K562 (cell line): ENCODE results near the gene CSNK1G2. TPM values are rescaled to one million over a fixed set of nuclear protein-coding genes. Genes with fewer than 3 reads are reported as not detected.

Experiments used
- HDAC2 ChIP-seq: fragments of 450-650 bp; IDR thresholded peaks from 2 replicates; pipeline ENCODE4 v1.6.1; 2016; ENCODE audit warnings: mild to moderate bottlenecking
- NFRKB ChIP-seq: fragments of 450-650 bp; IDR thresholded peaks from 2 replicates; pipeline ENCODE4 v1.6.1; 2016; ENCODE audit warnings: low read depth
- NR2C1 ChIP-seq, 2 experiments: fragments of 450-650 bp; IDR thresholded peaks; 2 replicates each; pipeline ENCODE4 v1.6.1; 2017; ENCODE audit warnings: mild to moderate bottlenecking in 2 of 2, antibody characterized with exemption in 1 of 2, inconsistent platforms in 1 of 2, missing compliant biosample characterization in 1 of 2, missing genetic modification characterization in 1 of 2
- PHB2 ChIP-seq: fragments of 450-650 bp; IDR thresholded peaks from 2 replicates; pipeline ENCODE4 v1.6.1; 2017; ENCODE audit warnings: low read depth
- SIN3A ChIP-seq, 2 experiments: fragments of 150-350 bp in 1 of 2; IDR thresholded peaks; 2 replicates each; pipeline ENCODE4 v1.6.1; 2011 to 2016; ENCODE audit warnings: borderline replicate concordance in 2 of 2, low read depth in 2 of 2, low read length in 2 of 2, mild to moderate bottlenecking in 2 of 2, moderate library complexity in 2 of 2; ENCODE audit not compliant: control insufficient read depth in 1 of 2
- TEAD4 ChIP-seq, 2 experiments: sonication (generic) in 1 of 2; formaldehyde crosslinking in 1 of 2; IDR thresholded peaks; 2 replicates each; pipeline versions ENCODE4 v1.6.1 to v1.8.0; 2012 to 2022; ENCODE audit warnings: borderline replicate concordance in 1 of 2, inconsistent platforms in 1 of 2, low read length in 1 of 2, mild to moderate bottlenecking in 1 of 2, missing genetic modification reagents in 1 of 2
- TRIM25 ChIP-seq: fragments of 450-650 bp; IDR thresholded peaks from 2 replicates; pipeline ENCODE4 v1.7.0; 2016; ENCODE audit warnings: borderline replicate concordance
- ZNF232 ChIP-seq: sonication (generic); formaldehyde crosslinking; IDR thresholded peaks from 2 replicates; pipeline ENCODE4 v1.8.0; 2022; ENCODE audit warnings: mild to moderate bottlenecking, missing genetic modification reagents
- polyA plus RNA-seq, 8 experiments: library from polyadenylated mRNA; depleted of rRNA in 4 of 8; stranded (reverse) in 5 of 8; unstranded in 3 of 8; fragments of >200 nt; fragmentation: Nextera tagmentation in 2 of 8; fragmentation: Illumina TruSeq in 1 of 8; extraction: Ambion mirVana in 2 of 8; extraction: Trizol in 1 of 8; gene quantifications; 2 replicates each; pipeline versions ENCODE4 v1.2.1 to v1.2.3, GENCODE V29; 2011 to 2014; ENCODE audit warnings: inconsistent platforms in 1 of 8, missing spikeins in 1 of 8
- total RNA-seq, 7 experiments: library from RNA; depleted of rRNA in 6 of 7; stranded (reverse); fragments of >200 nt in 6 of 7; fragmentation: Illumina TruSeq in 2 of 7; extraction: Trizol in 2 of 7; gene quantifications; 2 replicates each; pipeline versions ENCODE4 v1.2.1 to v1.2.3, GENCODE V29; 2011 to 2021; ENCODE audit warnings: low replicate concordance in 1 of 7

CSNK1G2 gene
- total and polyA plus RNA-seq, 9 of the 15 experiments (the other 6 are each of a cell fraction or from before 2014, with no cell fraction given), result 0.48 to 119 (median 49.5) TPM

DNA sequence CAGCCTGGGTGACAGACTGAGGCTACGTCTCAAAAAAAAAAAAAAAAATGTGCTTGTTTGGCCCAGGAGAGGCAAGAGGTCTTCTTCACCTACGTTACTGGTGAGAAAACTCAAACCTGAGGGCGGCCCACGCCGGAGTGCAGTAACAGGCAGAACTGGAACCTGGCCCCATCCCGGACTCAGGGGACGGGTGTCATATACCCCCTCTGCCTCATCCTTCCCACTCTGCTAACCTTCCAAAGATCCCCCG, 36.2 kb upstream of the CSNK1G2 start (continued):
- TF ChIP-seq TRIM25 (peak; percentile 7; the same call in 1 of the 2 replicates), PHB2 (0 out of 2 replicates have a peak, but pooled peaks have one; percentile 24), NFRKB (0 out of 2 replicates have a peak, but pooled peaks have one; percentile 55), NR2C1 (IDR thresholded peaks at IDR 0.05) (0 out of 2 replicates have a peak, but pooled peaks have one; percentile 14), NR2C1 (tag; IDR thresholded peaks at IDR 0.05) (no peak), HDAC2 (peak; percentile 35; the same call in 1 of the 2 replicates), TEAD4 (IDR thresholded peaks at IDR 0.05; ENCODE audit: low read length) (peak; percentile 5; the same call in 1 of the 2 replicates), TEAD4 (CRISPR knock-in tag; IDR thresholded peaks at IDR 0.05; ENCODE audit: borderline replicate concordance) (no peak), SIN3A (IDR thresholded peaks at IDR 0.05; ENCODE audit: borderline replicate concordance in 2 of 2, control insufficient read depth in 1 of 2, low read depth in 2 of 2, low read length in 2 of 2) (0 out of 4 replicates have a peak, but pooled peaks of 1 of the 2 experiments have one; percentile 22), ZNF232 (no peak)
